Skeletal muscle tissue (tissue), 4 donors: ENCODE measurements around the gene ITGA6. TPM values are rescaled to one million over a fixed set of nuclear protein-coding genes. Genes with fewer than 3 reads are reported as not detected.

Experiments used
- H3K27ac ChIP-seq: one replicate; pipeline ENCODE4 v1.7.0; 2013; ENCODE audit warnings: mild to moderate bottlenecking, low read depth, low read length, inconsistent platforms
- H3K27me3 ChIP-seq, 3 donors: one replicate each; pipeline ENCODE4 v1.7.0; 2013; ENCODE audit warnings: low read length in 3 of 3; ENCODE audit not compliant: control insufficient read depth in 3 of 3, insufficient read depth in 3 of 3
- H3K36me3 ChIP-seq, 3 donors: one replicate each; pipeline ENCODE4 v1.7.0; 2013; ENCODE audit warnings: low read length in 3 of 3; ENCODE audit not compliant: control insufficient read depth in 3 of 3, insufficient read depth in 3 of 3
- H3K4me1 ChIP-seq, 3 donors: one replicate each; pipeline ENCODE4 v1.7.0; 2013; ENCODE audit warnings: low read length in 3 of 3, mild to moderate bottlenecking in 3 of 3; ENCODE audit not compliant: control insufficient read depth in 3 of 3, insufficient read depth in 3 of 3
- H3K4me3 ChIP-seq, 3 donors: one replicate each; pipeline ENCODE4 v1.7.0; 2013; ENCODE audit warnings: low read length in 3 of 3
- H3K9ac ChIP-seq, 3 donors: one replicate each; pipeline ENCODE4 v1.7.0; 2013; ENCODE audit warnings: low read length in 3 of 3, mild to moderate bottlenecking in 3 of 3, moderate library complexity in 2 of 3, low read depth in 1 of 3
- H3K9me3 ChIP-seq, 3 donors: one replicate each; pipeline ENCODE4 v1.7.0; 2013; ENCODE audit warnings: low read length in 3 of 3; ENCODE audit not compliant: control insufficient read depth in 3 of 3
- total RNA-seq: library from RNA; depleted of rRNA; stranded (reverse); fragments of >200 nt; gene quantifications from one replicate; pipeline ENCODE4 v1.2.3, GENCODE V29; 2014
- donor health status: Osteomylitis.

The ITGA6 gene
- total RNA-seq, 1 donor from 2014 or later, result 83.5 TPM

GRCh38 chr2:172449911-172450550 is 22.6 kb downstream of the ITGA6 start:
- H3K4me1 ChIP-seq, result peaks cover 3 to 13% (median 9%) of the 10 kb centered on the region in 3 donors
- H3K27ac ChIP-seq, result no peak overlapping the region

DNA sequence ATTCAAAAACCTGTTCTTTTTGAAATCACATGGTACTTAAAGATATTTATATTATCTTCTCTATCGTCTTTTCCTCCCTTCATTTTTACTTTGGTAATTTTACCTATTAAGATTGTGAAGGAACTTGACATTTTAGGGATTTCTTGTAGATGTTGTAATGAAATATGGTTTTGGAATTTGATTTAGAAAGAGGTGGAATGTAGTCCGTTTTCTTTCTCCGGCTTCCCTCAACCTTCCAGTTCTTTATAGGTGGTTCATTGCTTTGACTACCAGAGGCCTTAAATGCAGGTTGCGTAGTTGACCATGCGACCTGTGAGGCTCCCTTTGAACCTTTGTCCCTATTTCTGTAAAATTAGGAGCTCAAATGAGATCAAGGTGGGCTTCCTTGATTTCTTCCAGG is 24.5 kb downstream of the ITGA6 start:
- Histone ChIP-seq H3K27me3 (no peaks in the 10 kb centered on the region), H3K4me1 (peaks cover 15 to 19% (median 16%) of the 10 kb centered on the region in 3 donors), H3K27ac (no peak overlapping the region)

More at GRCh38 chr2:172449911-172450550, 22.6 kb downstream of the ITGA6 start:
- H3K9ac ChIP-seq, result no peak overlapping the region
- no peaks in the 10 kb centered on the region for H3K27me3 ChIP-seq
- no peaks in the 10 kb centered on the region for H3K36me3 ChIP-seq
- H3K4me3 ChIP-seq, result no peak overlapping the region
- H3K9me3 ChIP-seq, result no peaks in the 10 kb centered on the region

GRCh38 chr2:172452845-172453244 is 25.5 kb downstream of the ITGA6 start:
- H3K27ac ChIP-seq, result no peak overlapping the region
- H3K36me3 ChIP-seq, result no peaks in the 10 kb centered on the region
- H3K9me3 ChIP-seq, result no peaks in the 10 kb centered on the region
- no peak overlapping the region for H3K9ac ChIP-seq
- peaks cover 15 to 21% (median 16%) of the 10 kb centered on the region in 3 donors for H3K4me1 ChIP-seq
- H3K4me3 ChIP-seq, result no peak overlapping the region
- no peaks in the 10 kb centered on the region for H3K27me3 ChIP-seq

More for the DNA sequence above, 24.5 kb downstream of the ITGA6 start:
- Histone ChIP-seq H3K9me3 (no peaks in the 10 kb centered on the region), H3K9ac (peak overlapping the region in 1 of 3 donors; percentile 0), H3K4me3 (no peak overlapping the region), H3K36me3 (no peaks in the 10 kb centered on the region)

DNA sequence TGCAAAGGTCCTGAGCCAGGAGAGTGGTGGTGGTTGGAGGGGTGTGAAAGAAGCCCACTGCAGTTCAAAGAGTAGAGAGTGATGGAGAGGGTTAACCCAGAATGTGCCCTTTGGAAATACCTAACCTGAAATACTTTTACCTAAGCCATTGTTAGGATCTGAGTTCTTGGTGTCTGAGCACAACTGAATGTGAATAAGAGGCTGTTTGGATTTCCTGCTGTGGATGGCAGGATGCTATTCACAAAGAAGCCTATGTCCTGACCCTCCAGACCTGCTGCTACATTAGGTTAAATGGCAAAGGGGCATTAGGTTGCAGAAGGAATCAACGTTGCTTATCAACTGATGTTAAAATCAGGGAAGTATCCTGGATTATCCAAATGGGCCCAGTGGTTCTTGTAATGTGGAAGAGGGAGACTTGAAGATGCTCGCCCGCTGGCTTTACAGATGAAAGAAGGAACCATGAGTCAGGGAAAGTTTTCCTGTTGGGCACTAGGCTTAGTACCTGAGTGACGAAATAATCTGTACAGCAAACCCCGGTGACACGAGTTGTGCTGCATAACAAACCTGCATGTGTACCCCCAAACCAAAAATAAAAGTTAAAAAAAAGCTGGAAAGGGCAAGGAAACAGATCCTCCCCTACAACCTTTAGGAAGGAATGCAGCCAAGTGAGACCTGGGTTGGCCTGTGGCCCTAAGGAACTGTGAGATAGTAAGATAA is 27.2 kb downstream of the ITGA6 start:
- H3K36me3 ChIP-seq, result no peaks in the 10 kb centered on the region
- H3K27me3 ChIP-seq, result no peaks in the 10 kb centered on the region
- H3K4me1 ChIP-seq, result peaks cover 12 to 18% (median 16%) of the 10 kb centered on the region in 3 donors
- no peaks in the 10 kb centered on the region for H3K9me3 ChIP-seq
- no peak overlapping the region for H3K9ac ChIP-seq
- no peak overlapping the region for H3K27ac ChIP-seq
- H3K4me3 ChIP-seq, result no peak overlapping the region

DNA sequence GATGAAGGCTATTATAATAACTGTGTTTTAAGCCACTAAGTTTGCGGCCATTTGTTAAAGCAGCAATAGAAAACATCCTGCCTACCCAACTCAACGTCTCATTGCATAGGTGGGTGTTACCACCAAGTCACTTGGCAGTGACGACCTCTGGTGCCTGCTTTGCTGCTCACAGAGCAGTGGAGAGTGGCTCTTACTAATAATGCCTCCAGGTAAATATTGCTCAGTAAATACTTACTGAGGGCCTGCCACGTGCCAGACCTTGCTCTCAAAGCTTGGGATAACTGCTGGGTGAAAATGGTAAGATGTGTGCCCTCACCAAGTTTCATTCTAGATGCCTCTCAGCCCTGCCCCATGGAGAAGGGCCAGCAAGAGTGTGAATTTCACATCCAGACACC is 27.7 kb downstream of the ITGA6 start:
- peaks cover 12 to 18% (median 16%) of the 10 kb centered on the region in 3 donors for H3K4me1 ChIP-seq
- no peak overlapping the region for H3K27ac ChIP-seq

DNA sequence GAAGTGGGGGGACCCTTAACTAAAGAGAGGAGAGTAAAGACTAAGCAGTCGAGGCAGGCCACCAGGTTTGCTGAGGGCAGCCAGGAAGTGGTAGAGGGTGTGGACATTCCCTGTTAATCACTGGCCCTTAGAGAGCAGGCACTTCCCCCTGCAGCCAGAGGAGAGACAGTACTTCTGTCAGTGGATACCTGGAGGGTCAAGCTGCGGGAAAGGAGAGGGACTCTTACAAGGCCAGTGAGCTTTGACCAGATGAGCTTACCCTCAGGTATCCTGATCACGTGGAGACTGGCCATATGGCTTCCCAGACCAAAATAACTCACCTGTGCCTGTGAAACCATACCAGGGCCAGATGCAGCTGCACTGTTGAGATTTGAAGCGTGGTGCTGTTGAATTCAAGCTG is 28.6 kb downstream of the ITGA6 start:
- H3K27me3 ChIP-seq, result no peaks in the 10 kb centered on the region
- H3K4me3 ChIP-seq, result no peak overlapping the region
- no peaks in the 10 kb centered on the region for H3K9me3 ChIP-seq
- no peak overlapping the region for H3K9ac ChIP-seq
- H3K27ac ChIP-seq, result no peak overlapping the region
- H3K4me1 ChIP-seq, result peaks cover 12 to 18% (median 16%) of the 10 kb centered on the region in 3 donors
- no peaks in the 10 kb centered on the region for H3K36me3 ChIP-seq

More for the DNA sequence above, 27.7 kb downstream of the ITGA6 start:
- H3K4me3 ChIP-seq, result no peak overlapping the region
- no peaks in the 10 kb centered on the region for H3K27me3 ChIP-seq
- no peak overlapping the region for H3K9ac ChIP-seq
- no peaks in the 10 kb centered on the region for H3K9me3 ChIP-seq
- no peaks in the 10 kb centered on the region for H3K36me3 ChIP-seq

GRCh38 chr2:172457536-172457935 is 30.1 kb downstream of the ITGA6 start:
- H3K27me3 ChIP-seq, result no peaks in the 10 kb centered on the region
- peaks cover 23 to 28% (median 25%) of the 10 kb centered on the region in 3 donors for H3K4me1 ChIP-seq
- H3K36me3 ChIP-seq, result no peaks in the 10 kb centered on the region
- H3K9me3 ChIP-seq, result no peaks in the 10 kb centered on the region
- no peak overlapping the region for H3K9ac ChIP-seq
- H3K4me3 ChIP-seq, result no peak overlapping the region
- H3K27ac ChIP-seq, result no peak overlapping the region

DNA sequence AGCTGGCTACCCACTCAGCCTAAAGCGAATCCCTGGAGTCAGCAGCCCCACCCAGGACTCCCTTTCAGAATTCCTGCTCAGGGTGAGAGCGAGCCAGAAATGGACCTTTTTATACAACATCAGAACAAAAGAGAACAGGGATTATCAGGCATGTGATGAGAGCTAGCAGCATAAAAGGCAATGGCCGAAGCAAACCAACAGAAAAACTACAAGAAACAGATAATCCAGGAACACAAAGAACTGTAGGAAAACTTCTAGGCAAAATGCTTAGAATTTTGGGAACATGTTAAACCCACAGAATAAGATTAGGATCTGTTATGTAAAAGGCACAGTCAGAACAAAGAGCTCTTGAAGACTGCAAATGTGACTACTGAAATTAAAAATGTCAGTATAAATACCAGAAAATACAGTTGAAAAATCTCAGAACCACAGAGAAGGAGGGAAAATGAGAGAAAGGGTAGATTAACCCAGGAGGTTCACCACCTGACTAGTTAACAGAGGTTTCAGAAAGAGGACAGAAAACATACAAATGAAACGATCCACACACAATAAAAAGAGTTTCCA is 31.3 kb downstream of the ITGA6 start:
- Histone ChIP-seq H3K36me3 (no peaks in the 10 kb centered on the region), H3K27me3 (no peaks in the 10 kb centered on the region), H3K4me3 (no peak overlapping the region), H3K4me1 (peaks cover 25 to 33% (median 29%) of the 10 kb centered on the region in 3 donors), H3K9ac (no peak overlapping the region), H3K27ac (no peak overlapping the region), H3K9me3 (no peaks in the 10 kb centered on the region)

DNA sequence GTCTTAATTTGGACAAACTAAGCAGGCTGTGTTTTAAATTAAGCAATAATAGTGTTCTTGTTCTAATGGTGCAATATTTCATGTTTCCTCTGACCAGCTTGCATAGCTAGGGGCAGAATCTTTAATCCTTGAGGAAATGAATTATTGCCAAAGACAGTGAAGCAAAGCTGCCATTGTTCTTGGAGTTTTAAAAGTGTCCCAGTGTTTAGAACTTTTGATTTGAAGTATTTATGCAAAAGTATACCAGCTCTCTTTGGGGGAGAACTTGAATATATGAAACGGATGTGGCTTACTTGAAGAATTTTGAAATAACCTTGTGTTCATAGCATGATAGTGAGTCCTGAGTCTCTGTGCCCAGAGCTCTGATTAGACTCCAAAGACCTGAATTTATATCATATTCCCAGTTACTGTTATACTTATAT is 33.4 kb downstream of the ITGA6 start:
- no peak overlapping the region for H3K27ac ChIP-seq
- H3K9ac ChIP-seq, result no peak overlapping the region
- no peaks in the 10 kb centered on the region for H3K36me3 ChIP-seq
- peaks cover 21 to 26% (median 25%) of the 10 kb centered on the region in 3 donors for H3K4me1 ChIP-seq
- peaks cover 0 to 2% (median 0%) of the 10 kb centered on the region in 3 donors for H3K27me3 ChIP-seq
- no peak overlapping the region for H3K4me3 ChIP-seq
- H3K9me3 ChIP-seq, result no peaks in the 10 kb centered on the region
